Esophagus squamous epithelium (tissue), 4 donors: ENCODE data around the gene DNAH8.

ENCODE experiments used
- POLR2A ChIP-seq, 4 donors: fragments of 450-650 bp; IDR thresholded peaks; one replicate each; pipeline ENCODE4 v1.6.1; 2017; ENCODE audit warnings: antibody characterized with exemption in 4 of 4, mild to moderate bottlenecking in 4 of 4, moderate library complexity in 3 of 4
- TF ChIP-seq, protein P1 (sequence below), 6 experiments: fragments of 450-650 bp in 4 of 6; fragments of 200-600 bp in 2 of 6; sonication (generic) in 2 of 6; IDR thresholded peaks; one replicate each; pipeline ENCODE4 v1.5.1; 2016 to 2019; ENCODE audit warnings: antibody characterized with exemption in 6 of 6, mild to moderate bottlenecking in 4 of 6, moderate library complexity in 4 of 6

GRCh38 chr6:39056681-39057080 is 341.6 kb downstream of the DNAH8 start:
- TF ChIP-seq, protein P1, sequence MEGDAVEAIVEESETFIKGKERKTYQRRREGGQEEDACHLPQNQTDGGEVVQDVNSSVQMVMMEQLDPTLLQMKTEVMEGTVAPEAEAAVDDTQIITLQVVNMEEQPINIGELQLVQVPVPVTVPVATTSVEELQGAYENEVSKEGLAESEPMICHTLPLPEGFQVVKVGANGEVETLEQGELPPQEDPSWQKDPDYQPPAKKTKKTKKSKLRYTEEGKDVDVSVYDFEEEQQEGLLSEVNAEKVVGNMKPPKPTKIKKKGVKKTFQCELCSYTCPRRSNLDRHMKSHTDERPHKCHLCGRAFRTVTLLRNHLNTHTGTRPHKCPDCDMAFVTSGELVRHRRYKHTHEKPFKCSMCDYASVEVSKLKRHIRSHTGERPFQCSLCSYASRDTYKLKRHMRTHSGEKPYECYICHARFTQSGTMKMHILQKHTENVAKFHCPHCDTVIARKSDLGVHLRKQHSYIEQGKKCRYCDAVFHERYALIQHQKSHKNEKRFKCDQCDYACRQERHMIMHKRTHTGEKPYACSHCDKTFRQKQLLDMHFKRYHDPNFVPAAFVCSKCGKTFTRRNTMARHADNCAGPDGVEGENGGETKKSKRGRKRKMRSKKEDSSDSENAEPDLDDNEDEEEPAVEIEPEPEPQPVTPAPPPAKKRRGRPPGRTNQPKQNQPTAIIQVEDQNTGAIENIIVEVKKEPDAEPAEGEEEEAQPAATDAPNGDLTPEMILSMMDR (IDR thresholded peaks at IDR 0.05), result no peak
- no peak for TF ChIP-seq POLR2A (IDR thresholded peaks at IDR 0.05)
